Colonic mucosa (tissue), 4 donors: Measurements from ENCODE around the gene ATP5PF. TPM values are rescaled to one million over a fixed set of nuclear protein-coding genes. Genes with fewer than 3 reads are reported as not detected.
"Not testable (repeated sequence)": the region's sequence is repeated elsewhere in the genome, so short reads cannot be mapped to it uniquely, and the experiment has no call there.

Experiments used
- DNase-seq: peaks from one replicate; pipeline ENCODE4 v3.0.0-alpha.2; 2020
- H3K27ac ChIP-seq: fragments of 200-600 bp; one replicate; pipeline ENCODE4 v1.8.0; 2021
- H3K27me3 ChIP-seq: fragments of 200-600 bp; one replicate; pipeline ENCODE4 v1.8.0; 2021
- H3K36me3 ChIP-seq: fragments of 200-600 bp; one replicate; pipeline ENCODE4 v1.8.0; 2021
- H3K4me1 ChIP-seq: fragments of 200-600 bp; one replicate; pipeline ENCODE4 v1.8.0; 2021; ENCODE audit warnings: mild to moderate bottlenecking
- H3K4me3 ChIP-seq: fragments of 200-600 bp; one replicate; pipeline ENCODE4 v1.8.0; 2021
- H3K9ac ChIP-seq, 2 donors: one replicate each; pipeline ENCODE4 v1.7.0; 2013; ENCODE audit warnings: control low read depth in 2 of 2, low read depth in 2 of 2, low read length in 2 of 2
- H3K9me3 ChIP-seq: fragments of 200-600 bp; one replicate; pipeline ENCODE4 v1.8.0; 2021
- CTCF ChIP-seq: fragments of 200-600 bp; IDR thresholded peaks from one replicate; pipeline ENCODE4 v1.8.0; 2022; ENCODE audit warnings: antibody characterized with exemption, mild to moderate bottlenecking
- intact Hi-C: fragments of 100-400 bp; cut with DNase I; formaldehyde crosslinking; loops from one replicate; pipeline ENCODE4 v1.14.1; 2022
- total RNA-seq, 2 donors: library from RNA; stranded (reverse); fragmentation: NEBNext Ultra II Directional in 1 of 2; extraction: Animal tissue kit (Norgen Biotek cat#: 25700) in 1 of 2; gene quantifications; one replicate each; pipeline ENCODE4 v1.2.1, GENCODE V29; 2021
- donor health status: healthy.
- donor health status: DM: no; HTN: no; CAD: no.
- donor health status: DM: no; HTN: no; CAD: no.

Gene ATP5PF, protein sequence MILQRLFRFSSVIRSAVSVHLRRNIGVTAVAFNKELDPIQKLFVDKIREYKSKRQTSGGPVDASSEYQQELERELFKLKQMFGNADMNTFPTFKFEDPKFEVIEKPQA
- 100 to 1,000 TPM; 186 to 242 TPM for total RNA-seq

GRCh38 chr21:25734904-25735645 lies at the start of gene ATP5PF, which contains the start of gene GABPA:
TSS of gene ATP5PF (minus strand) at chr21:25734904. CDS start at chr21:25729794, 5,110 bp downstream.
TSS of gene GABPA (plus strand) at chr21:25734972. CDS start at chr21:25741599, 6,627 bp downstream.
- Histone ChIP-seq H3K9ac (peak within 1 kb of the TSS; percentile 89 to 99), H3K36me3 (no peaks in the 10 kb centered on the region), H3K4me3 (peak within 1 kb of the TSS; percentile 88), H3K4me1 (peaks cover 5% of the 10 kb centered on the region), H3K9me3 (no peaks in the 10 kb centered on the region), H3K27me3 (no peaks in the 10 kb centered on the region), H3K27ac (peak within 1 kb of the TSS; percentile 99)
- intact Hi-C loops: no loop called here
- TF ChIP-seq CTCF: no peak
- DNase-seq: peak; percentile 98

GRCh38 chr21:25778126-25778875 lies 43.6 kb upstream of the ATP5PF start:
- H3K9ac ChIP-seq, H3K27me3 ChIP-seq, H3K9me3 ChIP-seq, H3K27ac ChIP-seq, DNase-seq, intact Hi-C loops, H3K4me1 ChIP-seq, H3K4me3 ChIP-seq, H3K36me3 ChIP-seq: not testable (repeated sequence)

DNA sequence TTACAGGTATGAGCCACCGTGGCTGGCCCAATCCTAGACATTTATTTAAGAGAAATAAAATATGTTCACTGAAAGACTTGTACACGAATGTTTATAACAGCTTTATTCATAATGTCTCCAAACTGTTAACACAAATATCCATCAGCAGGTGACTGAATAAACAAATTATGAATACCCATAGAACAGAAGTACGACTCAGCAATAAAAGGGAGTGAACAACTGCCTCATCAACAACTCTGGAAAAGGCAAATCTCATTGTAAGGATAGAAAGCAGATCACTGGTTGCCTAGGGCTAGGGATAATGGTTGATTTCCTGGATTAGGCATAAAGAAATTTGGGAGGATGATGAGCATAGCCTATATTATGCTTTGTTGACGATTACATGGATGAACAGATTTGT lies 41.7 kb upstream of the ATP5PF start:
- H3K9me3 ChIP-seq: no peaks in the 10 kb centered on the region
- H3K36me3 ChIP-seq: no peaks in the 10 kb centered on the region
- H3K27ac ChIP-seq: no peak overlapping the region
- H3K27me3 ChIP-seq: no peaks in the 10 kb centered on the region
- intact Hi-C loops: no loop called here
- no peak overlapping the region for H3K4me3 ChIP-seq
- no peak for TF ChIP-seq CTCF
- H3K9ac ChIP-seq: no peak overlapping the region
- H3K4me1 ChIP-seq: no peaks in the 10 kb centered on the region
- no peak for DNase-seq

DNA sequence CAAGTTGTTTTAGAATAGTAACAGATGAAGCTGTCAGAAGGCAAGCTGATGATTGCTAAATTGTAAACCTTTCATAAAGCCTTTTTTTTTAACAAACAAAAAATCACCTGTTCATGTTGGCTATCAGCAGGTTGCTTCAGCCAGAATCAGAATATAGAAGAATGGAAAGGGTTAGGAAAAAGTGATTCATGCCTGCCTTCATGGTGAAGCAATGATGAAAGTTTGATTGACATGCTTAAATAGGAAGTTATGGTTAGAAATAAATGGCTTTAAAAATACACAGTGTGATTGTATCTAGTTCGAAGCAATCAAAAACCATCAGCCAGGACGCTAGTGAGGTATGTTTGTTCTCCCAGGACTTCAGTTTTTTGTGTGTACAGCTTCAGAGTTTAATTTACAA lies 38.0 kb upstream of the ATP5PF start:
- H3K4me3 ChIP-seq: no peak overlapping the region
- H3K9ac ChIP-seq: no peak overlapping the region
- no peaks in the 10 kb centered on the region for H3K9me3 ChIP-seq
- H3K27ac ChIP-seq: no peak overlapping the region
- no peaks in the 10 kb centered on the region for H3K4me1 ChIP-seq
- DNase-seq: no peak
- intact Hi-C loops: no loop called here
- no peaks in the 10 kb centered on the region for H3K36me3 ChIP-seq
- TF ChIP-seq CTCF: no peak
- no peaks in the 10 kb centered on the region for H3K27me3 ChIP-seq

DNA sequence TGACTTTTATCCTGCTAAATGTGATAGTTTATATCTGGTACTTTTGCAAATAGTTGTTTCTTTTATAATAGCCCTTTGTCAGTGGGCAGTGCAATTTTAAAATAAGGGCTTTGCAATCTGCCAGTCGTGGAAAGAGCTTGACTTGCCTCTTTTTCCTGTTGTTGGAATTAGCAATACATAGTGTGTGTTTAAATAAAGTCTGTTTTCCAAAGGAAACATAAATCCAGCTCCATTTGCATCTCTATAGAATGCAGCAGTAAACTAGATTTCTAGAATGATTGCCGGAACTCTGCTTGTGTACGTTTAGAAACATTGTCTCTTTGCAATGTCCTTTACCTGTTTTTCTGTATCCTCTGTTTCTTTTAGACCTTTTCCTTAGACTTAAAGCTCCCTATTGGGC lies 33.2 kb upstream of the ATP5PF start:
- no peak for TF ChIP-seq CTCF
- intact Hi-C loops: no loop called here

More for the DNA sequence above, 33.2 kb upstream of the ATP5PF start:
- Histone ChIP-seq H3K27ac (no peak overlapping the region), H3K9me3 (no peaks in the 10 kb centered on the region), H3K36me3 (no peaks in the 10 kb centered on the region), H3K27me3 (no peaks in the 10 kb centered on the region), H3K9ac (no peak overlapping the region), H3K4me3 (no peak overlapping the region), H3K4me1 (no peaks in the 10 kb centered on the region)
- no peak for DNase-seq
